Measurements from ENCODE around the gene CREBBP. TPM values are rescaled to one million over a fixed set of nuclear protein-coding genes. Genes with fewer than 3 reads are reported as not detected.

The CREBBP gene
- total RNA-seq, 1 experiment from 2014 or later, result 79.1 TPM

DNA sequence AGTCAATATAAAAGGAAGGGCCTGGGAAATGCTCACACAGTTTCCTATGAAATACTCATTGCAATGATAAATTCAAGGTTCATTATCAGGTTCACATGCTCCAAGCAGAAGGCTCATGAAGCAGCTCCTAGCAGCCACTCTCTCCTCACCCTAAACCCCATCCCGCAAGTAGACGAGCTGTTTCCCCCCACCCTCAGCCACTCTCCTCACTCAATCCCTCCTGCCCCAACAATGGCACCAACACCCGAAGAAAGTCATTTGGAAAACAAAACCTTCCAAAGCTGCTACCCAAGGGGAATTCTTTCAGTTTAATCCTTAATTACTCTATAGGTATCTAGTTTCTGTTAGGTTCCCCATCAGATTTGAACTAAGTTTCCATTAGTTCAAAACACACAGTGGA, 69.7 kb downstream of the CREBBP start:
- H4K8ac ChIP-seq (replicated peaks; ENCODE audit: insufficient read length, low read depth, low read length), result no peak overlapping the region
- no peak overlapping the region for H3K23ac ChIP-seq (ENCODE audit: insufficient read length, low read depth, low read length)
- no peak overlapping the region for H2BK12ac ChIP-seq (ENCODE audit: insufficient read length, low read depth, low read length)
- no peak overlapping the region for H3K4me2 ChIP-seq (ENCODE audit: insufficient read depth, insufficient read length, low read length)
- no peak overlapping the region for H3K14ac ChIP-seq (ENCODE audit: insufficient read depth, low read length)
- no peak overlapping the region for H3K18ac ChIP-seq (ENCODE audit: insufficient read length, low read depth, low read length)
- no peak overlapping the region for H3K9ac ChIP-seq (ENCODE audit: extremely low read depth, insufficient read length, low read length)
- H3K56ac ChIP-seq (ENCODE audit: insufficient read length, low read depth, low read length), result no peak overlapping the region
- H3K79me1 ChIP-seq (ENCODE audit: insufficient read depth, low read depth, low read length, poor library complexity, severe bottlenecking), result peaks cover 35% of the 10 kb centered on the region
- Mint-ChIP-seq H3K4me3 (peak overlapping the region in 1 of 2 experiments; percentile 10; a peak in 1 of 5 replicates), H3K27me3 (ENCODE audit: low read depth) (no peaks in the 10 kb centered on the region), H3K9me3 (no peaks in the 10 kb centered on the region), H3K27ac (peak overlapping the region; percentile 11 to 75 (median 13); a peak in 3 of 7 replicates), H3K36me3 (ENCODE audit: insufficient read depth in 1 of 3, low read depth in 3 of 3) (peaks cover 13 to 34% (median 30%) of the 10 kb centered on the region in 3 experiments; a peak in 6 of 7 replicates), H3K4me1 (peaks cover 35 to 43% of the 10 kb centered on the region in 2 experiments)
- no peak overlapping the region for H2BK5ac ChIP-seq (ENCODE audit: insufficient read length, low read length)
- H3T11ph ChIP-seq (ENCODE audit: low read length), result no peak overlapping the region
- no peak overlapping the region for H2BK15ac ChIP-seq (ENCODE audit: low read depth, low read length)
- no peaks in the 10 kb centered on the region for H3K23me2 ChIP-seq (ENCODE audit: insufficient read length, low read depth, low read length, poor library complexity, severe bottlenecking)
- H3K27me3 ChIP-seq (ENCODE audit: insufficient read depth, low read length), result no peaks in the 10 kb centered on the region
- H3K79me2 ChIP-seq (ENCODE audit: insufficient read depth, low read length), result peaks cover 13% of the 10 kb centered on the region; the same call in 1 of the 2 replicates
- H3K4ac ChIP-seq (ENCODE audit: low read depth, low read length), result no peak overlapping the region
- H2BK20ac ChIP-seq (ENCODE audit: low read depth, low read length, poor library complexity, severe bottlenecking), result no peak overlapping the region
- H3K4me1 ChIP-seq (ENCODE audit: insufficient read depth, low read length), result peaks cover 5% of the 10 kb centered on the region; the same call in 1 of the 2 replicates
- H3K27ac ChIP-seq (ENCODE audit: insufficient read length, low read depth, low read length), result no peak overlapping the region
- H4K5ac ChIP-seq (ENCODE audit: insufficient read length, low read depth, low read length), result no peak overlapping the region
- no peaks in the 10 kb centered on the region for H3K9me3 ChIP-seq (ENCODE audit: control insufficient read depth, low read depth, low read length)
- H2AFZ ChIP-seq (ENCODE audit: low read length), result no peak overlapping the region
- H4K20me1 ChIP-seq (ENCODE audit: control insufficient read depth, insufficient read depth, insufficient read length), result peaks cover 3% of the 10 kb centered on the region
- H2BK120ac ChIP-seq (ENCODE audit: low read depth, low read length, poor library complexity, severe bottlenecking), result no peak overlapping the region
- DNase-seq, result no peak
- TF ChIP-seq, protein P1, sequence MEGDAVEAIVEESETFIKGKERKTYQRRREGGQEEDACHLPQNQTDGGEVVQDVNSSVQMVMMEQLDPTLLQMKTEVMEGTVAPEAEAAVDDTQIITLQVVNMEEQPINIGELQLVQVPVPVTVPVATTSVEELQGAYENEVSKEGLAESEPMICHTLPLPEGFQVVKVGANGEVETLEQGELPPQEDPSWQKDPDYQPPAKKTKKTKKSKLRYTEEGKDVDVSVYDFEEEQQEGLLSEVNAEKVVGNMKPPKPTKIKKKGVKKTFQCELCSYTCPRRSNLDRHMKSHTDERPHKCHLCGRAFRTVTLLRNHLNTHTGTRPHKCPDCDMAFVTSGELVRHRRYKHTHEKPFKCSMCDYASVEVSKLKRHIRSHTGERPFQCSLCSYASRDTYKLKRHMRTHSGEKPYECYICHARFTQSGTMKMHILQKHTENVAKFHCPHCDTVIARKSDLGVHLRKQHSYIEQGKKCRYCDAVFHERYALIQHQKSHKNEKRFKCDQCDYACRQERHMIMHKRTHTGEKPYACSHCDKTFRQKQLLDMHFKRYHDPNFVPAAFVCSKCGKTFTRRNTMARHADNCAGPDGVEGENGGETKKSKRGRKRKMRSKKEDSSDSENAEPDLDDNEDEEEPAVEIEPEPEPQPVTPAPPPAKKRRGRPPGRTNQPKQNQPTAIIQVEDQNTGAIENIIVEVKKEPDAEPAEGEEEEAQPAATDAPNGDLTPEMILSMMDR (conservative IDR thresholded peaks at IDR 0.05), result no peak
- no CpG with 5 or more reads among the region's 3 CpGs for WGBS (ENCODE audit: extremely low coverage, insufficient read length, low lambda C conversion rate)
- no peak overlapping the region for H4K91ac ChIP-seq (ENCODE audit: insufficient read length, low read depth, low read length)
- no peak overlapping the region for H2AK5ac ChIP-seq (ENCODE audit: insufficient read length, low read length)

Data from H9 (cell line).